Hematopoietic multipotent progenitor cell treated with erythropoietin and hydrocortisone succinate and interleukin-3 and kit ligand, for 8 days (in vitro differentiated cells): ENCODE results near the gene PDE3B.
"Not testable (repeated sequence)": the region's sequence is repeated elsewhere in the genome, so short reads cannot be mapped to it uniquely, and the experiment has no call there.

Source experiments
- DNase-seq: peaks from one replicate; pipeline ENCODE4 v3.0.0-alpha.2; 2015

The PDE3B gene

DNA sequence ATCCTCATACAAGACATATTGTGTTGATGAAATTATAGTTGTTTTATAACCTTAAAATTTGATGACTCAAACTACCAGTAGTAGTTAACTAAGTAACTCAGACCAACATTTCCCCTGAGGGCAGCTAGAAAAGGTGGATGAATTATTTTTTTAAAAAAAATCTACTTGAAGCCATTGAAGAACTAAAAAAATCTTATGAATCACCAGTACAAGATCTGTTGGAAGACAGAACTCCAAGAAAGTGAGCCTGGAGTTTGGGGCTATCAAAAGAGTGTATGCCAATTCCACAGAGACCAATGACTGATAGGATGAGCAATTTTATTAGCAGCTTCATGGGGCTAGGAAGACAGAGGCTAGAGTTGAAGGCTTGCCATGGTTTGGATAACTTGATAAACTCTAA, 176.0 kb downstream of the PDE3B start:
- DNase-seq, result no peak

DNA sequence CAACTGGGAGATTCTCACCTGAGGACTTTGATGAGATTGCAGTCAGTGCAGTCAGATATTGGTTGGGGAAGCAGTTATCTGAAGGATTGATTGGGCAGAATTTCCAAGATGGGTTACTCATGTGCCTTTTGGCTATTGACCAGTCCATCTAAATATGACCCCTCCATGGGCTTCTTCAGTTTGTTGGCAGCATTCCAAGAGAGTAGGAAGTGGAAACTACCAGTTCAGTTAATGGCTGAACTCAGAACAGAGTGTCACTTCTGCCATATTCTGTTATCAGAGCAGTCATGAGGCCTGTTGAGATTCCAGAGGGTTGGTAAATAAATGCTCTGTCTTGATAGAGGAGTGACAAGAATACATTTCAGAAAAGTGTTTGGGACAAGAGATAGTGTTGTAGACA, 177.4 kb downstream of the PDE3B start:
- DNase-seq, result peak; percentile 5

DNA sequence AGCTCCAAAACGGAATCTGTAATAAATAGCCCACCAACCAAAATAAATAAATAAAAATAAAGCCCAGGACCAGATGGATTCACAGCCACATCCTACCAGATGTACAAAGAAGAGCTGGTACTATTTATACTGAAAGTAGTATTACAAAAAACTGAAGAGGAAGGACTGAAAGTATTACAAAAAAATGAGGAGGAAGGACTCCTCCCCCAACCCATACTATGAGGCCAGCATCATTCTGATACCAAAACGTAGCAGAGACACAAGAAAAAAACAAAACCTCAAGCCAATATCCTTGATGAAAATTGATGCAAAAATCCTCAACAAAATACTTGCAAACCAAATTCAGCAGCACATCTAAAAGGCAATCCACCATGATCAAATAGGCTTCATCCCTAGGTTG, 183.0 kb downstream of the PDE3B start:
- no peak for DNase-seq

DNA sequence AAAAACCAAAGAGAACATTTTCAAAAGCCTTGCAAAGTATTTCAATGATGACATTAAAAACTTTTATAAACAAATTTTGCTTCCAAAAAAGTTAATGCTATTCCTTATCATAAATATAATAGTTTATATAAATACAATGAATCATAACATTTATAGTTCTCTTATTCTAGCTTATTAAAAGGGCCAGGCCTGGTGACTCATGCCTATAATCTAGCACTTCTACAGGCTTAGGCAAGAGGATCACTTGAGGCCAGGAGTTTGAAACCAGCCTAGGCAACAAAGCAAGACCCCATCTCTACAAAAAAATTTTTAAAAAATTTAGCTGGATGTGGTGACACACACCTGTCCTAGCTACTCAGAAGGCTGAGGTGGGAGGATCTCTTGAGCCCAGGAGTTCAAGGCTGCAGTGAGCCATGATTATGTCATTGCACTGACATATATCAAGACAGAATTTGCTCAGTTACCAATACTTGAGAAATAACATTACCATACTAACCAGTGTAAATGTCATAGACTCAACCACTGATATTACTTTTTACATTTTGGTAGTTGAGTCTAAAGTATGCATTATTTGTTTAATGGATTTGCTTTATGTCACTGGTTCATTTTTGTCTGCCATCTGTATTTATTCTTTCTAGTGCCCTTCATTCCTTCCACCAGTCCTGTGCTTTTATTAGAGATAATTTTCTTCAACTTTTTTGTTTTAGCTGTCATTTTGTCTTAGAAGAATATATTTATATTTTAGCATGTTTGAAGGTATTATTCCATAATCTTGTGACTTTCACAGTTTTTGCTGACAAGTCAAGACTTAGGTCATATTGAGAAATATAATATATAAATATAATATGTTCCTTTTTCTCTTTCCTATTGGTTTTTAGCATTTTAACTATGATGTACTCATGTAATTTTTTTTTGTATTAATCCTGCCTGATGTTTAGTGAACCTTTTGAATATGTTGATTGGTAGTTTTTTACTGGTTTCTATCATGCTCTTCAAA, 192.2 kb downstream of the PDE3B start:
- no peak for DNase-seq

DNA sequence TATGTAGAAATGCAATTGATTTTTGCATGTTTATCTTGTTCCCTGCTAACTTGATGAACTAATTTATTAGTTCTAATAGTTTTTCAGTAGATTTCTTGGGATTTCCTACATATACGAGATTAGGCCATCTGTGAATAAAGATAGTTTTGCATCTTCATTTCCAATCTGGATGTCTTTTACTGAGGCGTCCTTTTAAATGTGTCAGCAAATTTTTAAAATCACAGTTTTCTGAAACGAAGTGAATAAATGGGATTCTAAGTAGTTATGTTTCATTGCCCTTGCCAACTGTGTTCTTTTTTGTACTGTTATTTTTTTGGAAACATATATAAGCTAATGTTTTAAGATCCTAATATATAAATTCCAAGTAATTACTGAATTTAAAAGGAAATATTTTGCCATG, 198.4 kb downstream of the PDE3B start:
- no peak for DNase-seq

DNA sequence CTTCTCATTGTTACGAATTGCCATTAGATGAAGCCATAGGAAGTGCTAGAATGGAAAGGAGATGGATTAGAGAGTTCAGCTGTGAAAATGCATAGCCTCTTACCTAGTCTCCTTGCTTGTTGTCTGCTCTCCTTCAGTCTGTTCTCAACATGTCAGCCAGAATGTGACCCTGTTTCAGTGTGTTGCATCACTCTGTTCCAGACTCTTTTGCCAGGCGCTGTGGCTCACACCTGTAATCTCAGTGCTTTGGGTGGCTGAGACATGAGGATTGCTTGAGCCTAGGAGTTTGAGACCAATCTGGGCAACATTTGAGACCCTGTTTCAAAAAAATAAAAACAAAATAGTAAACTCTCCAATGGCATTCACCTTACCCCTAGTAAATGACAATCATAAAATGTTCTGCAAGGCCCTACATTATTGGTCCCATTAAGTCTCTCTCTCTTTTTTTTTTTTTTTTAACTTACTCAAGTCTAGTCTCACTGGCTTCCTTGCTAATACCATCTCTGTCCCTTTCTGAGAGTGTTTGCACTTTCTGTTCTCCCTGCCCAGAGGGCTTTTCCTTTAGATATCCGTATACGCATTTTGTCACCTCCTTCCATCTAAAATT, 209.1 kb downstream of the PDE3B start:
- DNase-seq, result no peak

DNA sequence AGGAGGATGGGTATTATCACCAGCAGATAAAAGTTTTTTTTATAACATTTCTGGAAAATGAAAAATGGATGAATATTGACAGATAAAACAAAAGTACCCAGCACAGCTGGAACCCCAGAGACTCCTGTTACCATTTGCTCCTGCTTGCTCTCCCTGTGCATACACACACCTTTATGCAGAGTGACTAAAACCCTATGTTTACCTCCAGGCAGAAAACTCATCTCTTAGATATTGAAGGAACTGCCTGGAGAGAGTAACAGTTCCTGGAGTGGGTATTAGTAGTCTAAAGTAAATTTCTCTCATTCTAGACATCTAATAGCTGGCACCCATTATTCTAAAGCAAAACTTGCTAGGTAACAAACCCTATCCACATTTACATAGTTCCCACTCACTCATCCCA, 210.5 kb downstream of the PDE3B start:
- DNase-seq, result no peak

DNA sequence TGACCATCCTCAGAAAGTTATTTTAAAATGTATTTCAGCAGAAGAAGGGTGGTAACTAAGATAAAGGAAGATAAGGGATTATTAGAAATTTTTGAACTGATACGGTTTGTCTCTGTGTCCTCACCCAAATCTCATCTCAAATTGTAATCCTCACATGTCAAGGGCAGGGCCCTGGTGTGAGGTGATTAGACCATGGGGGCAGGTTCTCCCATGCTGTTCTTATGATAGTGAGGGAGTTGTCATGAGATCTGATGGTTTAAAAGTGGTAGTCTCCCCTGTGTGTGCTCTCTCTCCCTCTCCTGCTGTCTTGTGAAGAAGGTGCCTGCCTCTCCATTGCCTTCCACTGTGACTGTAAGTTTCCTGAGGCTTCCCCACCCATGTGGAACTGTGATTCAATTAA, 212.3 kb downstream of the PDE3B start:
- peak; percentile 8 for DNase-seq

DNA sequence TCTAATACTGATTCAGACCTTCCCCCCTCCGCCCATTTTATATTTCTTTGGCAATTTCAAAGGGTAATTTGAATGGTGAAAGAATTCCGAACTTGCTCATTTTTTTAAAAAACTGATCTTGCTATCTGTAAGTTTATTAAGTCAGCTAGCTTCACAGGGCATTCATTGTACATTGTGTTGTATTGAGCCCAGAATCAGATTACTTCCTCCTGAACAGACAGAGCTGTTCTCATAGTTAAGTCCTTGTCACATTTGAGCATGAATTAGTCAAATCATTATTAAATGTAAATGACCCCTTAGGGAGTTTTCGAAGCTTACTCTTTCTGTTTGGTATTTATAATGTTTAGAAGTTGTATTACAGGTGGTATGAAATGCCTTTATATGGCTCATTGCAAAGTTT, 214.0 kb downstream of the PDE3B start:
- no peak for DNase-seq

DNA sequence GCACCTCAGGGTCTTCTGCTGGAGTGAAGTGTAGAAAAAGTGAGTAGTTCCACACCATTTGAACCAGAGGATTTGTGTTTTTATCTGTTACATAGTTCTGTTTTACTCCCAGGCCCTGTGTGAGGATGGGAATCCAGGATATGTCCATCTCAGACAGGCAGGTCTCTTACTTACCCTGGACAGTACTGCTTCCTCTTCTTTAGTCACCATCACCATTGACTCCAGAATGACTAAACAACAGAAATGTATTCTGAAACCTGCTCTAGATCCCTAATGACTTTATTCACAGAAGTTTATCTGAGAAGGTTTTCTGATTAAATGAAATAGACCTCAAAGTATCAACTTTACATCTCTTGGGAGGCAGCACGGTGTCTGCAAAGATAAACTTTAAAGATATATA, 214.8 kb downstream of the PDE3B start:
- DNase-seq, result no peak

DNA sequence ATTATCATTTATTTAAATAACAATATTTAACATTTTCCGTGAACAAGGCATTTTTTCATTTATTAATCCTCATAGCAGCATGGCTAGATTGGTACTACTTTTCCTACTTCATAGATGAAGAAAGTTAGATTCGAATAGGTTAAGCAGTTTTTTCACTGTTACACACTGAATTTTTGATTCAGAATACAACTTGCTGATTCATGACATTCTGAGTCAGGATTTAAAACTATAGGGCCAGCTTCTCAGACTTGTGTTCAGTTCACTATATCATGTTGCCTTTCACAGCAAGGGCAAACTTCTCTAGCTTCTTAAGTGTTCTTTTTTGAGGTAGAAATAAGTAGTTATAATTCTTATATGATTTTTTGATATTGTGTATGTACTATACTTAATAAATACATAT, 216.9 kb downstream of the PDE3B start:
- DNase-seq, result no peak

DNA sequence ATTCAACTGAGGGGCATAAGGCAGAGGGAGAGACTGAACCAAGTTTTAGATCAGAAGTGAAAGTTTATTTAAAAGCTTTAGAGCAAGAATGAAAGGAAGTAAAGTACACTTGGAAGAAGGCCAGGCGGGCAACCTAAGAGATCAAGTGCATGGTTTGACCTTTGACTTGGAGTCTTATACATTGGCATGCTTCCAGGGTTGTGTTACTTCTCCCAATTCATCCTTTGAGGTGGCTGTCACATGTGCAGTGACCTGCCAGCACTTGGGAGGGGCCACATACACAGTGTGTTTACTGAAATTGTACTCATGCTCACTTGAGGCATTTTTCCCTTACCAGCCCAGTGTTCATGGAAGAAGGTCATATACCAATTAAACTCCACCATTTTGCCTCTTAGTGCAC, 218.1 kb downstream of the PDE3B start:
- peak; percentile 9 for DNase-seq

DNA sequence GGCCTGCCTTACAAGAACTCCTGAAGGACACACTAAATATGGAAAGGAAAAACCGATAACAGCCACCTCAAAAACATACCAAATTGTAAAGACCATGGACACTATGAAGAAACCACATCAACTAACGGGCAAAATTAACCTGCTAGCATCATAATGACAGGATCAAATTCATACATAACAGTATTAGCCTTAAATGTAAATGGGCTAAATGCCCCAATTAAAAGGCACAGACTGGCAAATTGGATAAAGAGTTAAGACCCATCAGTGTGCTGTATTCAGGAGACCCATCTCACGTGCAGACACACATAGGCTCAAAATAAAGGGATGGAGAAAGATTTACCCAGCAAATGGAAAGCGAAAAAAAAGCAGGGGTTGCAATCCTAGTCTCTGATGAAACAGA, 220.2 kb downstream of the PDE3B start:
- DNase-seq, result not testable (repeated sequence)

DNA sequence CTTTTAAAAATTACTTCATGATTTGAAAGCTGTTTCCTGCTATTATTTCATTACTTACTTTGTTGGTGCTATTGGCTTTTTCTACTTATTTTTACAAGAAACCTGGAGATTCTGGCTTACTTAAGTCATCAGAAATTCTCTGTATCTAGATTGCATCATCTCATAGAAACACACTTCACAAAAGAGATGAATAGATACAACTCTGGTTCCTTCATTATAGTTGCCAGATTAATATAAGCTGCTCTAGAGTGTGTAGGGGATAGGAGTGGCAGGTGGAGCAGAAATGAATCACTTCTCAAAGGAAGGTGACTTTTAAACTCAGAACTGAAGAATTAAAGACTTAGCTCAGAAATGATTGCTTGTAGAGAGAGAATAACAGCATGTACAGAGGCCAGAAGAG, 228.4 kb downstream of the PDE3B start:
- no peak for DNase-seq

DNA sequence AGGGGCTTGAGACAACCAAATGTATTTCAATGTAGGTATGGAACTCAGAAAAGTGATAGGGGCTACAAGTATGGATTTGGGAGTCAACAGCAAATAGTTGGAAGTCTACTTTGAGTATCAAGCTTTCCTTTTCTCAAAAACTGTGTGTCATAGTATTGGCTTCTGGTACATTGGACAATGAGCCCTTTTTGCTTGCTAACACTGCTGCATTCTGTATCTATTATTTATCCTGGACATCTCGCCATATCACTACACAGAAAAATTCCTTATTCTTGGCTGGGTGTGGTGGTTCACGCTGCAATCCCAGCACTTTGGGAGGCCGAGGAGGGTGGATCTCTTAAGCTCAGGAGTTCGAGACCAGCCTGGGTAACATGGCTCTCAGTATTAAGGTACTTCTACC, 230.0 kb downstream of the PDE3B start:
- no peak for DNase-seq

DNA sequence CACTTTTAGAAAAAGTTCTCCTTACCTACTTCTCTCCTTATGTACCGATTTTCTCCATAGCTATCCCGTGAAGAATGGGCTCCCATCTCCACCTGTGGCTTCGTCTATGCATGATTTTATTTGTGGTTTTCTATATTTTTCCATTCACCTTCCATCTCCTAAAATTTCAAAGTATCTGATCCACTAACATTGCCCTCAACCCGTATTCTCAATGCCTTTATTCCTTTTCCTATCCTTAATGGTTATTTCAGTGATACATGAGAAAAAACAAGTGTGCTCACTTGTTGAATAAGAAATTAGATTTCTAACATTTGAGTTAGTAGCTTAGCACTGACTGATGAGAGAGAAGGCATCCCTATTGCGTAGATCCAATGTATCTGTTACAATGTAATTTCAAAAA, 231.6 kb downstream of the PDE3B start:
- no peak for DNase-seq

DNA sequence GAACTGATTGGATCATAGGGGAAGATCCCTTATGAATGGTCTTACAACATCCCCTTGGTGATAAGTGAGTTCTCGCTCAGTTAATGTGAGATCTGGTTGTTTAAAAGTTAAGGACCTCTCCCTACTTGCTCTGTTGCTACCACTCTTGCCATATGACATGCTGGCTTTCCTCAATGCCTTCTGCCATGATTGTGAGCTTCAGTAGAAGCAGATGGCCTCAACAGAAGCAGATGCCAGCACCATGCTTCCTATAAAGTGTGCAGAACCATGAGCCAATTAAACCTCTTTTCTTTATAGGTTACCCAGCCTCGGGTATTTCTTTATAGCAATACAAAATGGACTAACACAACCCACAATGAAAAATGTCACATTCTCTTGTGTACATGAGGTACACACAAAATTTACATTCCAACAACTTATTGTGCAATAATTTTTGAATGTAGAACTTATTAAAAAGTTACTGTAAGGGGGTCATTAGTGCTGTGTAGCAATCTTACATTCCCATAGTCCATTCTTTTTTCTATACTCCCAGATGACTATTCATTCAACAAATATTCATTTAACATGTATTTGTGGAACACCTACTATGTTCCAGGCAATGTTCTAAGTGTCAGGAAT, 238.1 kb downstream of the PDE3B start:
- DNase-seq, result no peak

DNA sequence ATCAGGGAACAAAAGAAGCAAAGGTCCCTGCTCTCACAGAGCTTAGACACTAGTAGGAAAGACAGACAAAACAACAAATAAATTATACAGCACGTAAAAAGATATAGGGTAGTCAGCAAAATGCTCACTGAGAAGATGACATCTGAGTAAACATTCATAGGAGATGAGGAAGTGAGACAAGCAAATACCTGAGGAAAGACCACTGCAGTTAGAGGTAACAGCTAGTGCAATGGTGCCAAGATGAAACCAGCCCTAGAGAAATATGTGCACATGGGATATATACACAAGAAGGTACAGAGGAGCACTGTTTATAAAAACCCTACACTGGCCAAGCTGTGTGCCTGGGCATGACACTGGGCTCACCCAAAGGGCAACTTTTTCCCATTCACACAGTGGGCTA, 238.6 kb downstream of the PDE3B start:
- no peak for DNase-seq

DNA sequence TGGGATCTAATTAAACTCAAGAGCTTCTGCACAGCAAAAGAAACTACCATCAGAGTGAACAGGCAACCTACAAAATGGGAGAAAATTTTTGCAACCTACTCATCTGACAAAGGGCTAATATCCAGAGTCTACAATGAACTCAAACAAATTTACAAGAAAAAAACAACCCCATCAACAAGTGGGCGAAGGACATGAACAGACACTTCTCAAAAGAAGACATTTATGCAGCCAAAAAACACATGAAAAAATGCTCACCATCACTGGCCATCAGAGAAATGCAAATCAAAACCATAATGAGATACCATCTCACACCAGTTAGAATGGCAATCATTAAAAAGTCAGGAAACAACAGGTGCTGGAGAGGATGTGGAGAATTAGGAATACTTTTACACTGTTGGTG, 240.1 kb downstream of the PDE3B start:
- DNase-seq, result not testable (repeated sequence)

DNA sequence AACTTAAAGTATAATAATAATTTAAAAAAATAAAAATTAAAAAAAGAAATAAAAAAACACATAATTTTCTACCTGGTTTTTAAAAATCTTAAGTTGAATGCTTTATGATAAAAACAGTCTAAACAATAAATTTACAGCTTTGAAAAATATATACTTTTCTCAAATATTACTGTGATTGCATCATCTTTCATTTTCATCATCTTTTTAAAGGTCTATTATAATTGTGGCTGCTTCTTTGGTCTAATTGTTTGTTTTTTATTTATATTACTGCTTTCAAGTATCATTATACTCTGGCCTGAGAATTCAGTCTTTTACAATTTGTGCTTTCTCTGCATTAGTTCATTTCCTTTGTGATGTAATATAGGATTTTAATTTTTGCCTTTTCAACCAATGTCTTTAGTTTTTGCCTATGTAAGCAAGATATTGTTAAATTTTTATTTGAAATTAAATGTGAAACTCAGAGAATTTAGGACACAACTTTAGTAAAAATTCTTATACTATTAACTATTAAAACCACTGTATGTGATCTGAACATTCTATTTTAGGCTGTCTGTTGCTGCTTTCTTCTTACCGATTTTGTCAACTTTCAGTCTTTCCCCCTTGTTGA, 241.2 kb downstream of the PDE3B start:
- DNase-seq, result no peak

DNA sequence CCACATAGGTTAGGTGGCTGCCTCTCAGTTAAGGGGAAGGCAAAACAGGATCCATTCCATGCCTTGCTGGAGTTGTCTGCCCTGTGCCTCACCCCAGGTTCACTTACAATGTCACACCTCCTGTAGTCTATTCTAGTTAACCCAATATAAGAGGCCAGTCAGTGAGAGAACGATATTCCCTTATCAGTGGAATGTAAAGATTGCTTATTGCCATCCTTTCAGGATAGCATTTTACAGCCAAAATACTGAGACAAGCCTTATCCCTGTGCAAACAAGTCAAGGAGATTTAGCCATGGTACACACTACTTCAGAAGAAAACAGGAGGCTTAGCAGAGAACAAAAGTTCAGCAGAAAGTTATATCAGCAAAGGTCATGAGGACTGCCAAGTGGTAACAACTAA, 242.9 kb downstream of the PDE3B start:
- DNase-seq, result no peak

DNA sequence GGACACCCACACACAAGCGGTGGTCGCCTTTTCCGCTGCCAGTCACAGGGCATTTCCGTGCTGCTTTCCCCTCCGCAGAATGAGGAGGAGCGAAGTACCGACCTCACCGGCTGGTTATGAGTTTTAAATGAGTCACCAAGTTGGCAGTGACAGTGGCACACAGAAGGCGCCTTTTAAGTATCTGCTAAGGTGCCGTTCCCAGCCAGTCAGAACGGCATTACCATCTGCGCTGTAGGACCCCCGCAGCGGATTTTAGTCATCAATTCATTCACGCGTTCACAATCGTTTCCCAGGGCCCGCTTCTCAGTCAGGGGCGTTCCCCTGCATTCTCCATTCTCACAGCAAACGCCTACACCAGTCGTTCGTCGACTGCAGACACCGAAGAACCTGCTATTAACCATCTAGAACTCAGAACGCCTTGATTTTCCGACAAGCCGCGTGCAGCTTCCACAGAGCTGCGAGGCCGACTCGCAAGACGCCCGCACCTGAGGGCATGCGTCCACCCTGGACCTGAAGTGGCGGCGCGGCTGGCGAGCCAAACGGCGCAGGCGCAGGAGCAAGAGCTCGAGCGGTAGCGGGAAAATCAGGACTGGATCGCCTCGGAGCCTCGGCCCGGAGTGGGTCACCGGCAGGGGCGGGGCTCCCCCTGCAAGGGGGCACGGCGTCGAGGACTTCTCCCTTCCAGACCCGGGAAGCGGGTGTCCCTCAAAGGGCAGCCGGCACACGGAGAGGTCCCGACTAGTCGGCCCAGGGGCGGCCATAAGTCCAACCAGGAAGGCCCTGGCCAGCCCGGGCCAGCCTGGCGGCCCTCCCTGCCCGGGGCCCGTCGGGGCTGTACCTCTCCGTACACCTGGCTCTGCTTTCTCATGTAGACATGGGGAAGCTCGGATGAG, 247.8 kb downstream of the PDE3B start:
- DNase-seq, result peak; percentile 88
